DMS153 treated with DMSO at 0.1 percent for 48 hours (cell line): ENCODE data around the gene NELFB.

Experiments
- DNase-seq: peaks from one replicate; lab custom pipeline; 2025; ENCODE audit not compliant: unreplicated experiment; lab: John Stamatoyannopoulos, UW

Gene NELFB

DNA sequence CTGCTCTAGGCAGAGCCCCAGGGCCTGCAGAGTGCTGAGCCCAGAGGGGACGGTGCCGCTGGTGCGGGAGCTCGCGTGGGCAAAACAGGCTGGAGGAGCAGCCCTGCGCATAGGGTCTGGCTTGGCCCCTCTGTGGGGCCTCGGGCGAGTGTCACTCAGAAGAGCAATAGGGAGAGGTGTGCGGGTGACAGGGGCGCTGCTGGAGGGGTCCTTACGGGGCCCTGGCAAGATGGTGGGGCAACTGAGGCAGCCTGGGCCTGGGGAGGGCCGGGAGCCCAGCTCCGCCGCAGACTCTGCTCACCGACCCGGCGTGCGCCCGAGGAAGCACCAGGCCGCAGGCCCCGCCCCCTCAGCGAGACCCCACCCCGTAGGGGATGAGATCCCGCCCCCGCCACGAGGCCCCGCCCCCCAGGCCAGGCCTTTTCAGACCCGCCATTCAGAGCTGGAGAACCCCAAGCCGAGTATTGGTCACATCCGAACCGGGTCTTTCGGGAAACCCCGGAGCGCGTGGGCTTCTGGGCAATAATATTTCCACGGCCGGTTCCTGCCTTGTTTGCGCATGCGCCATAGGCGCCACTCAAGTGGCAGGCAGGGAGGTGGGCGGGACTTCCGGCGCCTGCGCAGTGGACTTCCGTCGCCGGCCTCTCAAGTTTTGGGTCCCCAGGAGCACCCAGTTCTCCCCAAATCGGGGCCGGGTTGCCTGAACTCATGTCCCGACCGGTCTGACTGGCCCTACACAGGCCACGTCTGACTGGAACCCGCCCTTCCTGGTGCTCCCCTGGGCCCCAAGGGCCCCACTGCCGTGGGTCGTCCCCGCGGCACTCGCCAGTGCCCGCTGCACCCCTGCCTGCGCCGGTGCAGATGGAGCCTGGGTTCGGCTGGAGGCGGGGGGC is 31.8 kb upstream of the NELFB start:
- DNase-seq, result peak; percentile 89

- no peak for DNase-seq
Observed at GRCh38 chr9:137224830-137225694, 30.1 kb upstream of the NELFB start, which contains the start of gene CYSRT1. TSS of gene CYSRT1 (plus strand) at chr9:137225174. CDS start at chr9:137225622, 448 bp downstream.

DNA sequence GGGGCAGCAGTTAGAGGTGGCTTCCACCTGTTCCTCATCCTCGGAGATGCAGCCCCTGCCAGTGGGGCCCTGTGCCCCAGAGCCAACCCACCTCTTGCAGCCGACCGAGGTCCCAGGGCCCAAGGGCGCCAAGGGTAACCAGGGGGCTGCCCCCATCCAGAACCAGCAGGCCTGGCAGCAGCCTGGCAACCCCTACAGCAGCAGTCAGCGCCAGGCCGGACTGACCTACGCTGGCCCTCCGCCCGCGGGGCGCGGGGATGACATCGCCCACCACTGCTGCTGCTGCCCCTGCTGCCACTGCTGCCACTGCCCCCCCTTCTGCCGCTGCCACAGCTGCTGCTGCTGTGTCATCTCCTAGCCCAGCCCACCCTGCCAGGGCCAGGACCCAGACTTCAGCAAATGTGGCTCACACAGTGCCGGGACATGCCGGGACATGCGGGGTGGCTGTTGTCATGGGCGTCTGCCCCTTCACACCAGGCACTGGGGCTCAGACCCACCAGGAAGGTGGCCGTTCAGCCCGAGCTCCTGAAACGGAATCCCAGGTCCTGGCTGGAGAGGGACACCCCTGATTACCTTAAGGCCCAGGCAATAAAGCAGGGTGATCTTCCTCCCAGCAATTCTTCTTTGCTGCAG is 29.3 kb upstream of the NELFB start:
- no peak for DNase-seq

GRCh38 chr9:137226338-137227053 is 28.6 kb upstream of the NELFB start:
- no peak for DNase-seq

- DNase-seq, result peak; percentile 49
Observed at GRCh38 chr9:137227054-137227852, 27.9 kb upstream of the NELFB start, which contains the start of gene RNF224. TSS of gene RNF224 (plus strand) at chr9:137227502. CDS start at chr9:137228336, 834 bp downstream.

GRCh38 chr9:137227853-137228505 is 27.1 kb upstream of the NELFB start:
- no peak for DNase-seq

- no peak for DNase-seq
Observed at GRCh38 chr9:137228506-137228967, 26.6 kb upstream of the NELFB start.

GRCh38 chr9:137228968-137229896 is 25.9 kb upstream of the NELFB start:
- DNase-seq, result no peak

DNA sequence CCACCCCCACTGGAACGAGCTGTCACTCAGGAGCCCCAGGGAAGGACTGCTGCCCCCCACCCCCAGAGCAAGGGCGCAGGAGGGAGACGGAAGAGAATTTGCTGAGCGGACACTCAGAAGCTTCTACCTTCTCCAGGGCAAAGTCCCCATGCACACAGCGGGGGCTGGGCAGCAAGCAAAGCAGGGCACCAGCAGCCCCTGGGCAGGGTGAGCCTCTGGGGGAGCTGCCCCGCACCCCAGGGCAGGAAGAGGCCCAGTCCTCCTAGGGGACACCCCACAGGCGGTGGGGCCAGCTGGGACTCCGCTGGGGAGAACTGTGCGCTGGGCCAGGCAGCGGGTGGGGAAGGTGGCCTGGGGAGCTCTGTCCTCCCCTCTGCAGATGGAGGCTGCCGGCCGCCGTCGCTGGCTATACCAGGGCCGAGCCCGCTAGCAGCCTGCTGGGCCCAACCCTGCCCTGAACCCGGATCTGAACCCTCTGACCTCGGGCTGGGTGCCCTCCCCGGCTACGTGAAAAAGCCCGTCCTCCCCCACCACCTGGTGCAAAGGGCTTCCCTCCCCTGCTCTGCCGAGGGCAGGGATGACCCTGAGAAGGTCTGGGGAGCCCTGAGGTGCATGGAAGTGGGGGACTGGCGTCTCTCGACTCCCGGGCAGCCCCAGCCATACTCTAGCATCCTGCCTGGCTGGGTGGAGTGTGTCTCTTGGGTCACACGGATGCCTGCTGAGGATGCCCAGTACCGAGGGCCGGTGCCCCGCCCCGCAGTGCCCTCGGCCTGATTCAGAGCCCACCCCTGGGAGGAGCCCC is 25.0 kb upstream of the NELFB start:
- no peak for DNase-seq

GRCh38 chr9:137230705-137231371 is 24.3 kb upstream of the NELFB start, which contains the start of gene SLC34A3:
TSS of gene SLC34A3 (plus strand) at chr9:137230901. CDS start at chr9:137231703, 802 bp downstream.
- DNase-seq, result no peak

DNA sequence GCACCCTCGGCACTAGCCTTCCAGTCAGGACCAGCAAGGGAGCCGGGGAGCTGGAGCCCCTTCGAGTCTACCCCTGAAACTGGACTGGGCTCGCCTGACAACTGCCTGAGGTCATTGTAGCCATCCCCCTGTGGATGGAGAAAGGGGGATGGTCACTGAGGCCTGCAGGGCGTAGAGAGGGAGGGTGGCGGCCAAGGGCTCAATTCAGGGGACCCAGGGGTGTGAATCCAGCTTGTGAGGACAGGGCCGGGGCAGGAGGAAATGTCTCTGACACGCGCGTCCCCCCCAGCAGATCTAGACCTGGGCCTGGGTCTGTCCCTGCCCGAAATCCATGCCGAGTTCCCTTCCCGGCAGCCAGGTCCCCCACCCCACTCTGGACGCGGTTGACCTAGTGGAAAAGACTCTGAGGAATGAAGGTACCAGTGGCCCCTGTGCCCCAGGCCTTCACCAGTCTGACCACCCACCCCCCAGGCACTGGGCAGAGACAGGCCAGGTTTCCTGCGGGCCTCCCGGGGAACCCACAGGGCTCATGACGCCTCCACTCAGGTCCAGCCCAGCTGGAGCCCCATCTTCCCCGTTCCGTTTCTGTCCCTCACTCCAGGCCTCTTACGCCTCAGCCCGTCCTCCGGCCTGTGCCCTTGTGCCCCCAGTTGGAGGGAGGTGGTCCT is 23.6 kb upstream of the NELFB start:
- DNase-seq, result no peak

- DNase-seq, result no peak
Observed at GRCh38 chr9:137232101-137232500, 23.0 kb upstream of the NELFB start.

GRCh38 chr9:137232510-137232909 is 22.6 kb upstream of the NELFB start:
- no peak for DNase-seq

DNA sequence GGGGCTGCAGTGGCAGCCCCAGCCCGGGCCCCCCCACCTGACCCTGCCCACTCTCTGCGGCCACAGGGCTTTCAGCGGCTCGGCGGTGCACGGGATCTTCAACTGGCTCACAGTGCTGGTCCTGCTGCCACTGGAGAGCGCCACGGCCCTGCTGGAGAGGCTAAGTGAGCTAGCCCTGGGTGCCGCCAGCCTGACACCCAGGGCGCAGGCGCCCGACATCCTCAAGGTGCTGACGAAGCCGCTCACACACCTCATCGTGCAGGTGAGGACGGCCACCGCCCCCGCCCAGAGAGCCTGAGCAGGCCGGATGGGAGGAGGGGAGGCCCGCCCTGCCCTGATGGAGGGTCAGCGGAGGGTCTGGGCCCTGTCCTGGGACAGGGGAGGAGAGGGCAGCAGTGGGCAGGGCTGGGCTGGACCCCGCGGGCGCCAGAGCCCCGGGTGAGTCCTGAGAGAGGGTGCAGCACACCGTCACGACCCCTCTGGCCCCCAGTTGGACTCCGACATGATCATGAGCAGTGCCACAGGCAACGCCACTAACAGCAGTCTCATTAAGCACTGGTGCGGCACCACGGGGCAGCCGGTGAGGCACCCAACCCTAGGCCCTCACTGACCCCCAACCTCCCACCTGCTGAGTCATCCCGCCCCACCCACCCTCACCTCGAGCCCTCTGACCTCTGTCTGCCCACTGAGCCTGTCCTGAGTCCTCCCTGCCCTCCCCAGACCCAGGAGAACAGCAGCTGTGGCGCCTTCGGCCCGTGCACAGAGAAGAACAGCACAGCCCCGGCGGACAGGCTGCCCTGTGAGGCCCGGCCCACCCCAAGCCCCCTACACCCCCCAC is 21.8 kb upstream of the NELFB start:
- peak; percentile 31 for DNase-seq

DNA sequence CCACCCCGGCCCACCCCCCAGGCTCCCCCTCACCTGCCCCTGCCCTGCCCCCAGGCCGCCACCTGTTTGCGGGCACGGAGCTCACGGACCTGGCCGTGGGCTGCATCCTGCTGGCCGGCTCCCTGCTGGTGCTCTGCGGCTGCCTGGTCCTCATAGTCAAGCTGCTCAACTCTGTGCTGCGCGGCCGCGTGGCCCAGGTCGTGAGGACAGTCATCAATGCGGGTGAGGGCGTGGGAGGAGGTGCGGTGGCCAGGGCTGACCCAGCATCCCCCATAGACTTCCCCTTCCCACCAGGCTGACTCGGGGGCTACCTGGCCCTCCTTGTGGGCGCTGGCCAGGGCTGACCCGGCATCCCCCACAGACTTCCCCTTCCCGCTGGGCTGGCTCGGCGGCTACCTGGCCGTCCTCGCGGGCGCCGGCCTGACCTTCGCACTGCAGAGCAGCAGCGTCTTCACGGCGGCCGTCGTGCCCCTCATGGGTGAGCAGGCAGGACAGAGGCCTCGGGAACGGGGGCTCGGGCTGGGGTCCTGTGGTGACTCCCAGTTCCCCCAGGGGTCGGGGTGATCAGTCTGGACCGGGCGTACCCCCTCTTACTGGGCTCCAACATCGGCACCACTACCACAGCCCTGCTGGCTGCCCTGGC is 21.0 kb upstream of the NELFB start:
- DNase-seq, result no peak
